ENCODE results near the gene KRT82. TPM values are rescaled to one million over a fixed set of nuclear protein-coding genes. Genes with fewer than 3 reads are reported as not detected.

The KRT82 gene
- total RNA-seq, 2 donors from 2014 or later: not detected

DNA sequence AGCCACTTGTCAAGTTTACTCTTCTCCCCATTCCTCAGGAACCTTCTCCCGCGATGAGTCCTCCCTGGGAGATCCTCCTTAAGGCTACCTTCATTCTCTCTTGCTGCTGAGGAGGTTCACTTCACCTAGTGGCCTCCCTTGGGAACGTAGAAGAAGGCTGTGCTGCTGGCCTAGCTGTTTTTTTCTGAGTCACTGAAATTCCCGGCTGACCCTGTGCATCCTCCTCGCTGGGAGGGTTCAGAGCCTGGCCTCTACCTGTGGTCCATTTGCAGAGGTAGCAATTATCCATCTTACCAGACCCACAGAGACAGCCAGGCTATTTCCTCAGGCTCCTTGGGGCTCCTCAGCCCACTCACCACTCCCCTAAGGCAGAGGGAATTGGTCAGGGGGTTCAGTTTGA lies 4.6 kb downstream of the KRT82 start:
- Histone ChIP-seq H3K27me3 (replicated peaks; ENCODE audit: insufficient read depth) (no peaks in the 10 kb centered on the region), H3K36me3 (no peaks in the 10 kb centered on the region), H3K27ac (no peak overlapping the region), H3K4me1 (ENCODE audit: control insufficient read depth in 1 of 2, low read depth in 2 of 2) (no peaks in the 10 kb centered on the region), H3K9me3 (no peaks in the 10 kb centered on the region), H3K4me3 (no peak overlapping the region)
- DNase-seq (ENCODE audit: low spot score): no peak
- no peak for ATAC-seq (ENCODE audit: insufficient number of reproducible peaks, low FRiP score, low read depth)
- TF ChIP-seq, protein P1, sequence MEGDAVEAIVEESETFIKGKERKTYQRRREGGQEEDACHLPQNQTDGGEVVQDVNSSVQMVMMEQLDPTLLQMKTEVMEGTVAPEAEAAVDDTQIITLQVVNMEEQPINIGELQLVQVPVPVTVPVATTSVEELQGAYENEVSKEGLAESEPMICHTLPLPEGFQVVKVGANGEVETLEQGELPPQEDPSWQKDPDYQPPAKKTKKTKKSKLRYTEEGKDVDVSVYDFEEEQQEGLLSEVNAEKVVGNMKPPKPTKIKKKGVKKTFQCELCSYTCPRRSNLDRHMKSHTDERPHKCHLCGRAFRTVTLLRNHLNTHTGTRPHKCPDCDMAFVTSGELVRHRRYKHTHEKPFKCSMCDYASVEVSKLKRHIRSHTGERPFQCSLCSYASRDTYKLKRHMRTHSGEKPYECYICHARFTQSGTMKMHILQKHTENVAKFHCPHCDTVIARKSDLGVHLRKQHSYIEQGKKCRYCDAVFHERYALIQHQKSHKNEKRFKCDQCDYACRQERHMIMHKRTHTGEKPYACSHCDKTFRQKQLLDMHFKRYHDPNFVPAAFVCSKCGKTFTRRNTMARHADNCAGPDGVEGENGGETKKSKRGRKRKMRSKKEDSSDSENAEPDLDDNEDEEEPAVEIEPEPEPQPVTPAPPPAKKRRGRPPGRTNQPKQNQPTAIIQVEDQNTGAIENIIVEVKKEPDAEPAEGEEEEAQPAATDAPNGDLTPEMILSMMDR (IDR thresholded peaks at IDR 0.05): no peak

DNA sequence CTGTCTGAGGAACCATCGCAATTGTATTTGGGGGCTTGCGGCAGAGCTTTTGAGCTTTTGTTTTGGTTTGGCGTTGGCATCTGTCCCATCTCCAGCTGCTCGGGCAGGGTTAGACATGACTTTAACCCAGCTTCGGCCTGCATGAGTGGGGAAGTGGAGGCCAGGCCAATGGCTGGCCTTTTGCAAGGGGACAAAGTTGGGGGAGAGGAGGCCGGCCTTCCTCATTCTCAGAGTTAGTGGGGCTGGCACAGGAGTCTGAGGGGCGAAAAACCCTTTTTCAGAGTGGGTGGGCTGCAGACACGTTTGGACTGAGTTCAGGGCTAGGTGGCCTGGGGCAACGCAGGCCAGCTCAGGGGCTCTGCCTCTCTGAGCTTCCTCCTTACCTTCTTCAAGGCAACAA lies 5.2 kb downstream of the KRT82 start:
- ATAC-seq (ENCODE audit: insufficient number of reproducible peaks, low FRiP score, low read depth) (no peak), DNase-seq (ENCODE audit: low spot score) (no peak)
- Histone ChIP-seq H3K27me3 (replicated peaks; ENCODE audit: insufficient read depth) (no peaks in the 10 kb centered on the region), H3K27ac (no peak overlapping the region), H3K36me3 (no peaks in the 10 kb centered on the region), H3K4me3 (no peak overlapping the region), H3K9me3 (no peaks in the 10 kb centered on the region), H3K4me1 (ENCODE audit: control insufficient read depth in 1 of 2, low read depth in 2 of 2) (no peaks in the 10 kb centered on the region)
- TF ChIP-seq, protein P1 (IDR thresholded peaks at IDR 0.05): no peak

DNA sequence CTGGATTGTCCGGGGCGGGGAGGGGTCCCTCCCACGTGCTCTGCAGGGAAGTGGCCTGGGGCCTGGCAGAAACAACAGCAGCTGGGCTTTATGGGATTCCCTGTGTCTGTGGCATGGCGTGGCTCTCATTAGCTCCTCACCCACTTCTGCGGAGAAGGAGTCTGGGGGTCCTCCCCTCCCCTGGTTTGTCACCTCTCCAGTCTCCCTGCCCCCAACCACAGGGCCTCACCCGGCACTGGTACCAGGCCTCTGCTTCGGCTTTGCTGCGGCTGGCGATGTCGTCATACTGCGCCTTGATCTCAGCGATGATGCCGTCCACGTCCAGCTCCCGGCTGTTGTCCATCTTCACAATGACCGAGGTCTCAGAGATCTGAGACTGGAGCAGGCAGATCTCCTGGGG lies 6.4 kb downstream of the KRT82 start:
- TF ChIP-seq, protein P1 (IDR thresholded peaks at IDR 0.05): no peak
- DNase-seq (ENCODE audit: low spot score): no peak
- H3K27ac ChIP-seq: no peak overlapping the region
- H3K9me3 ChIP-seq: no peaks in the 10 kb centered on the region
- no peaks in the 10 kb centered on the region for H3K36me3 ChIP-seq
- ATAC-seq (ENCODE audit: insufficient number of reproducible peaks, low FRiP score, low read depth): no peak
- H3K27me3 ChIP-seq (replicated peaks; ENCODE audit: insufficient read depth): no peaks in the 10 kb centered on the region
- no peak overlapping the region for H3K4me3 ChIP-seq
- no peaks in the 10 kb centered on the region for H3K4me1 ChIP-seq (ENCODE audit: control insufficient read depth in 1 of 2, low read depth in 2 of 2)

DNA sequence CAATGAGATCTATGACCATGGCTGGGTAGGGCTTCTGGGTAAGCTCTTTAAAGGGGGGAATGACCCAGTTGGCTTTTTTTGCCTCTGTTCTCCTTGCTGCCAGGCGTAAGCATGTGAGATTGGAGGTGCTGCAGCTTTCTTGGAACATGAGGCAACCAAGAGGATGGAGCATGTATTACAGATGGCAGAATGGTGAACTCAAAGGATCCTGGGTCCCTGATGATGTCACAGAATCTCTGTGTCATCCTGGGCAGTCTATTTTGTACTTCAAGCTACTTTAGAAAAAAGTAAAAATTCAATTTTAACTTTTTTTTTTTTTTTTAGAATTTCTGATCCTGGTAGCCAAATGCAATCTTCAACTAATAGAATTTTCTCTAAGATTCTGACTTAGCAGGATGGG lies 8.0 kb downstream of the KRT82 start:
- Histone ChIP-seq H3K9me3 (no peaks in the 10 kb centered on the region), H3K27ac (no peak overlapping the region), H3K27me3 (replicated peaks; ENCODE audit: insufficient read depth) (no peaks in the 10 kb centered on the region), H3K4me1 (ENCODE audit: control insufficient read depth in 1 of 2, low read depth in 2 of 2) (no peaks in the 10 kb centered on the region), H3K36me3 (no peaks in the 10 kb centered on the region), H3K4me3 (no peak overlapping the region)
- TF ChIP-seq, protein P1 (IDR thresholded peaks at IDR 0.05): no peak
- no peak for ATAC-seq (ENCODE audit: insufficient number of reproducible peaks, low FRiP score, low read depth)
- no peak for DNase-seq (ENCODE audit: low spot score)

DNA sequence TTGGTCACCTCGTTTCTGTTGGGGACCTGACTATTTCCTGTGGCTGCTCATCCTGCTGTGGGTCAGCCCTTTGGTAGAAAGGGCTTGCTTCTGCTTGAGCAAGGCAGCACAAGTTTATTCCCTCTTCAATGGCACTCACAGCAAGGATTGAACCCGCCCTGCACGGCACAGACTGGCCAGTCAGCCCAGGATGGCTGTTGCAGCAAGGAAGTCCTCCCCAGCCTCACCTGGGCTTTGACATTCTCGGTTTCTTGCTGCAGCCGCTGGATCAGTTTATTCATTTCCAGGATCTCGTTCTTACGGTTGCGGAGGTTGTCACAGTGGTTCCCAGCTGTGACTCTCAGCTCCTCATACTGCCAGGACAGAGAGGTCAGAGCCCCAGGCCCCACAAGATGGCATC lies 9.5 kb downstream of the KRT82 start:
- DNase-seq (ENCODE audit: low spot score) (no peak), ATAC-seq (ENCODE audit: insufficient number of reproducible peaks, low FRiP score, low read depth) (no peak)
- no peaks in the 10 kb centered on the region for H3K9me3 ChIP-seq
- H3K27me3 ChIP-seq (replicated peaks; ENCODE audit: insufficient read depth): no peaks in the 10 kb centered on the region
- no peak overlapping the region for H3K27ac ChIP-seq
- H3K4me1 ChIP-seq (ENCODE audit: control insufficient read depth in 1 of 2, low read depth in 2 of 2): peaks cover 0 to 3% of the 10 kb centered on the region in 2 donors
- H3K36me3 ChIP-seq: no peaks in the 10 kb centered on the region
- TF ChIP-seq, protein P1 (IDR thresholded peaks at IDR 0.05): no peak
- H3K4me3 ChIP-seq: no peak overlapping the region

Measured in thoracic aorta (tissue), 2 donors.